Body of pancreas (tissue), 4 donors: ENCODE data around the gene GLYATL2. TPM values are rescaled to one million over a fixed set of nuclear protein-coding genes. Genes with fewer than 3 reads are reported as not detected.

Experiments used
- ATAC-seq: fragments of 150-250 bp; one replicate; pipeline ENCODE4 v1.9.1; 2016
- DNase-seq, 4 donors: peaks; one replicate each; pipeline ENCODE4 v3.0.0-alpha.2; 2019
- H3K27ac ChIP-seq, 4 donors: fragments of 200-600 bp; sonication (generic); 1 replicate in 3 of 4; 2 replicates in 1 of 4; pipeline versions ENCODE4 v1.5.1 to v1.6.1; 2016 to 2019; ENCODE audit warnings: mild to moderate bottlenecking in 1 of 4, mixed read lengths in 1 of 4, moderate library complexity in 1 of 4
- H3K27me3 ChIP-seq, 2 donors: fragments of 200-600 bp; sonication (generic); one replicate each; pipeline ENCODE4 v1.6.0; 2016; ENCODE audit warnings: mild to moderate bottlenecking in 1 of 2
- H3K36me3 ChIP-seq, 2 donors: fragments of 200-600 bp; sonication (generic); replicated peaks in 1 of 2; 2 replicates each; pipeline ENCODE4 v1.5.1; 2016; ENCODE audit warnings: low read depth in 2 of 2; ENCODE audit not compliant: insufficient read depth in 1 of 2
- H3K4me1 ChIP-seq: fragments of 200-600 bp; sonication (generic); one replicate; pipeline ENCODE4 v1.6.0; 2016
- H3K4me3 ChIP-seq, 2 donors: fragments of 200-600 bp; sonication (generic); 1 replicate in 1 of 2; 2 replicates in 1 of 2; pipeline ENCODE4 v1.5.1; 2016 to 2019
- H3K9me3 ChIP-seq, 3 donors: fragments of 200-600 bp; sonication (generic); 1 replicate in 2 of 3; 2 replicates in 1 of 3; pipeline ENCODE4 v1.5.1; 2016
- CTCF ChIP-seq, 7 experiments: fragments of 450-650 bp in 4 of 7; fragments of 200-600 bp in 3 of 7; sonication (generic) in 3 of 7; IDR thresholded peaks; one replicate each; pipeline ENCODE4 v1.5.1; 2016 to 2019; ENCODE audit warnings: antibody characterized with exemption in 7 of 7
- POLR2A ChIP-seq, 3 donors: fragments of 450-650 bp; IDR thresholded peaks; one replicate each; pipeline ENCODE4 v1.6.1; 2016; ENCODE audit warnings: antibody characterized with exemption in 3 of 3, mild to moderate bottlenecking in 2 of 3
- WGBS, 2 donors: methylation state at CpG; one replicate each; pipeline ENCODE4 v1.1.5; 2017; 5-methylcytosine and 5-hydroxymethylcytosine counted together
- intact Hi-C: fragments of 100-400 bp; cut with DNase I; formaldehyde crosslinking; loops from one replicate; pipeline ENCODE4 v1.15.1; 2023
- total RNA-seq, 2 donors: library from RNA; depleted of rRNA; stranded (reverse); fragments of >200 nt; gene quantifications; one replicate each; pipeline ENCODE4 v1.1.0, GENCODE V29; 2016

GLYATL2 gene
- total RNA-seq, 2 donors from 2014 or later = not detected

GRCh38 chr11:58805065-58805464 is 39.4 kb downstream of the GLYATL2 start:
- ATAC-seq (no peak), DNase-seq (no peak)
- Histone ChIP-seq H3K27ac (no peak overlapping the region), H3K36me3 (no peaks in the 10 kb centered on the region), H3K4me3 (no peak overlapping the region), H3K4me1 (no peaks in the 10 kb centered on the region), H3K27me3 (no peaks in the 10 kb centered on the region), H3K9me3 (no peaks in the 10 kb centered on the region)
- WGBS, 2 donors = 85 to 94% methylated on average over 1 of the region's 1 CpG
- no peak for TF ChIP-seq CTCF (IDR thresholded peaks at IDR 0.05)
- TF ChIP-seq POLR2A (IDR thresholded peaks at IDR 0.05) = no peak
- intact Hi-C loops = no loop called here

- intact Hi-C loops = no loop called here
- Histone ChIP-seq H3K27ac (no peak overlapping the region), H3K4me3 (no peak overlapping the region), H3K4me1 (no peaks in the 10 kb centered on the region), H3K36me3 (no peaks in the 10 kb centered on the region), H3K9me3 (no peaks in the 10 kb centered on the region), H3K27me3 (no peaks in the 10 kb centered on the region)
- 66 to 68% methylated on average over 4 of the region's 4 CpGs for WGBS, 2 donors
- ATAC-seq (no peak), DNase-seq (no peak)
- TF ChIP-seq CTCF (IDR thresholded peaks at IDR 0.05) (no peak), POLR2A (IDR thresholded peaks at IDR 0.05) (no peak)
Measured at GRCh38 chr11:58801974-58802545, 42.4 kb downstream of the GLYATL2 start.

GRCh38 chr11:58801302-58801701 is 43.2 kb downstream of the GLYATL2 start:
- TF ChIP-seq CTCF (IDR thresholded peaks at IDR 0.05) (no peak), POLR2A (IDR thresholded peaks at IDR 0.05) (no peak)
- ATAC-seq (no peak), DNase-seq (no peak)
- Histone ChIP-seq H3K4me1 (no peaks in the 10 kb centered on the region), H3K9me3 (no peaks in the 10 kb centered on the region), H3K36me3 (no peaks in the 10 kb centered on the region), H3K27me3 (no peaks in the 10 kb centered on the region), H3K4me3 (no peak overlapping the region), H3K27ac (no peak overlapping the region)
- WGBS, 2 donors = 85 to 88% methylated on average over 2 of the region's 2 CpGs
- intact Hi-C loops = no loop called here

GRCh38 chr11:58796333-58796732 is 48.2 kb downstream of the GLYATL2 start:
- DNase-seq = peak; percentile 10 to 61 (median 26)
- intact Hi-C loops = no loop called here

More at GRCh38 chr11:58796333-58796732, 48.2 kb downstream of the GLYATL2 start:
- Histone ChIP-seq H3K36me3 (no peaks in the 10 kb centered on the region), H3K27ac (no peak overlapping the region), H3K4me1 (peaks cover under 1% of the 10 kb centered on the region), H3K4me3 (no peak overlapping the region), H3K9me3 (no peaks in the 10 kb centered on the region), H3K27me3 (no peaks in the 10 kb centered on the region)
- TF ChIP-seq CTCF (IDR thresholded peaks at IDR 0.05) = no peak
- TF ChIP-seq POLR2A (IDR thresholded peaks at IDR 0.05) = no peak
- ATAC-seq = no peak
- 3 to 5% methylated on average over 6 of the region's 6 CpGs for WGBS, 2 donors
